ENCODE measurements around the gene RBP2.

GRCh38 chr3:139457066-139457465 lies 19.2 kb downstream of the RBP2 start:
- no peak for TF ChIP-seq CTCF (IDR thresholded peaks at IDR 0.05; ENCODE audit: insufficient read depth, low read length, poor library complexity, severe bottlenecking)
- TF ChIP-seq EZH2phosphoT487 (conservative IDR thresholded peaks at IDR 0.05; ENCODE audit: low read length), result no peak
